ENCODE results near the gene NAA15. TPM values are rescaled to one million over a fixed set of nuclear protein-coding genes. Genes with fewer than 3 reads are reported as not detected.
"Not testable (repeated sequence)": the region's sequence is repeated elsewhere in the genome, so short reads cannot be mapped to it uniquely, and the experiment has no call there.

NAA15 gene
- total and polyA plus RNA-seq, 3 donors from 2014 or later: 16.8 to 35.4 (median 33.9) TPM

- peak overlapping the region in 1 of 2 donors; percentile 52 for H3K27ac ChIP-seq
- H3K27me3 ChIP-seq: no peaks in the 10 kb centered on the region
- DNase-seq: no peak
- H3K4me3 ChIP-seq: no peak overlapping the region
- 84 to 94% methylated on average over 3 of the region's 3 CpGs for WGBS, 2 donors
- H3K36me3 ChIP-seq (ENCODE audit: low read depth, missing control alignments): no peaks in the 10 kb centered on the region
- TF ChIP-seq CTCF (IDR thresholded peaks at IDR 0.05) (no peak), POLR2A (IDR thresholded peaks at IDR 0.05) (no peak)
- no peaks in the 10 kb centered on the region for H3K9me3 ChIP-seq
- intact Hi-C loops (cut with DNase I; ENCODE audit: low total_unique reads): no loop called here
- H3K4me1 ChIP-seq: peaks cover 15% of the 10 kb centered on the region
Measured at GRCh38 chr4:139312552-139313332, 11.4 kb downstream of the NAA15 start.

- Histone ChIP-seq H3K27ac (peak overlapping the region; percentile 52 to 65), H3K4me1 (peaks cover 15% of the 10 kb centered on the region)
- intact Hi-C loops (cut with DNase I; ENCODE audit: low total_unique reads); H3K36me3 ChIP-seq (ENCODE audit: low read depth, missing control alignments); H3K9me3 ChIP-seq; H3K27me3 ChIP-seq; H3K4me3 ChIP-seq: not testable (repeated sequence)
- DNase-seq: peak; percentile 55
- 64 to 73% methylated on average over 10 of the region's 10 CpGs for WGBS, 2 donors
Measured at GRCh38 chr4:139313414-139313813, 12.1 kb downstream of the NAA15 start.

- WGBS, 2 donors: 91 to 95% methylated on average over 4 of the region's 4 CpGs
- Histone ChIP-seq H3K27me3 (no peaks in the 10 kb centered on the region), H3K4me3 (no peak overlapping the region), H3K9me3 (no peaks in the 10 kb centered on the region), H3K4me1 (peaks cover 15% of the 10 kb centered on the region), H3K36me3 (ENCODE audit: low read depth, missing control alignments) (no peaks in the 10 kb centered on the region), H3K27ac (peak overlapping the region; percentile 22 to 65)
- TF ChIP-seq CTCF (IDR thresholded peaks at IDR 0.05): no peak
- no peak for TF ChIP-seq POLR2A (IDR thresholded peaks at IDR 0.05)
- DNase-seq: no peak
- intact Hi-C loops (cut with DNase I; ENCODE audit: low total_unique reads): no loop called here
Measured at GRCh38 chr4:139314047-139314800, 12.9 kb downstream of the NAA15 start.

GRCh38 chr4:139315221-139315675 is 13.9 kb downstream of the NAA15 start:
- no peaks in the 10 kb centered on the region for H3K36me3 ChIP-seq (ENCODE audit: low read depth, missing control alignments)
- no peaks in the 10 kb centered on the region for H3K27me3 ChIP-seq
- TF ChIP-seq CTCF (IDR thresholded peaks at IDR 0.05): no peak
- TF ChIP-seq POLR2A (IDR thresholded peaks at IDR 0.05): no peak
- peaks cover 23% of the 10 kb centered on the region for H3K4me1 ChIP-seq
- no peak overlapping the region for H3K4me3 ChIP-seq
- 80 to 81% methylated on average over 13 of the region's 13 CpGs for WGBS, 2 donors
- intact Hi-C loops (cut with DNase I; ENCODE audit: low total_unique reads): no loop called here
- H3K27ac ChIP-seq: peak overlapping the region in 1 of 2 donors; percentile 32
- no peaks in the 10 kb centered on the region for H3K9me3 ChIP-seq
- no peak for DNase-seq

DNA sequence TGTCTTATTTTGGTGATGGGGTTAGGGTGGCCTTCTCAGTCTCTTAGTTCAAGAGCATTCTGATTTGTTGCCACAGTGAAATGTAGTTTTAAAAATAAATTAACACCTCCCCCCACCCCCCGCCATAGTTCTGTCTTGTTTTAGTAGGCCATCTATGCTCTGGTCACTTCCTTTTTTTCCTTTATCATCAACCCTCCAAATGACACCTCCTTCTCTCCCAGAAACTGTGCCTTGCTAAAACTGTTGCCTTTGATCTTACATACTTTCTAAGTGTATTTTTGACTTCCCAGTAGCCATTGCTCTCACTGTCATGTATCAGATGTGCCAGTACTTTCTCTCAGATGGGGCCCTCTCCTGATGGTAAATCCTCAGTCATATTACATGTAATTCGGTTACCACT is 15.4 kb downstream of the NAA15 start:
- H3K4me1 ChIP-seq: peaks cover 25% of the 10 kb centered on the region
- WGBS, 2 donors: 90 to 92% methylated on average over 2 of the region's 2 CpGs

More for the DNA sequence above, 15.4 kb downstream of the NAA15 start:
- no peak for TF ChIP-seq POLR2A (IDR thresholded peaks at IDR 0.05)
- no peak for TF ChIP-seq CTCF (IDR thresholded peaks at IDR 0.05)
- Histone ChIP-seq H3K4me3 (no peak overlapping the region), H3K9me3 (no peaks in the 10 kb centered on the region), H3K36me3 (ENCODE audit: low read depth, missing control alignments) (no peaks in the 10 kb centered on the region), H3K27me3 (no peaks in the 10 kb centered on the region), H3K27ac (no peak overlapping the region)
- intact Hi-C loops (cut with DNase I; ENCODE audit: low total_unique reads): no loop called here
- no peak for DNase-seq
